Thyroid gland (tissue), 4 donors: ENCODE data around the gene ARHGEF1.

Source experiments
- POLR2A ChIP-seq, 2 donors: fragments of 450-650 bp; IDR thresholded peaks; one replicate each; pipeline ENCODE4 v1.6.1; 2017; ENCODE audit warnings: antibody characterized with exemption in 2 of 2, mild to moderate bottlenecking in 2 of 2, moderate library complexity in 1 of 2
- TF ChIP-seq, protein P1 (sequence below), 6 experiments: fragments of 200-600 bp in 3 of 6; fragments of 450-650 bp in 3 of 6; sonication (generic) in 3 of 6; IDR thresholded peaks; one replicate each; pipeline ENCODE4 v1.5.1; 2016 to 2019; ENCODE audit warnings: antibody characterized with exemption in 6 of 6, mild to moderate bottlenecking in 2 of 6, inconsistent platforms in 1 of 6, moderate library complexity in 1 of 6

DNA sequence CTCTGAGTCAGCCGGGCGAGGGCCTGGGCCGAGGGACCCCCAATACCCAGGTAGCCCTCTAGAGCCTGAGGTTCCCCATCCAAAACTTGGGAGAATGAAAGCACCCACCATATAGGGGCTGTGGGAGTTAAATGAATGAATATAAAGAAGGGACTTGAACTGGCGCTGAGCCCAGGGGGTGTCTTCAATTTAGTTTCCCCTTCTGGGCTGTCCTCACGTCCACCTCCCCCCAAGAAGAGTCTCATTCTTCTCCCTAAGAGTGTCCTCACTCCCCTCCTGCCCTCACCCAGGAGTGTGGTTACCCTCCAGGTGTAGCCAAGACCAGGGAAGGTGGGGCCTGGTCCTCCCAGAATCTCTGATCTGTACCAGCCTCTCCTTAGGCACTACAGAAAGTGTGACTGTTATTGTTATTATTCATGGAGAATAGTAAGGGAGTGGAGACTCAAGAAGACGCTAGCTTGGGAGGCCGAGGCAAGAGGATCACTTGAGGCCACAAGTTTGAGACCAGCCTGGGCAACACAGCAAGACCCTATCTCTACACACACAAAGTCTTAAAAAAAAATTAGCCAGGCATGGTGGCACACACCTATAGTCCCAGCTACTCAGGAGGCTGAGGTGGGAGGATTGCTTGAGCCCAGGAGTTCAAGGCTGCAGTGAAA is 3.2 kb upstream of the ARHGEF1 start:
- TF ChIP-seq, protein P1, sequence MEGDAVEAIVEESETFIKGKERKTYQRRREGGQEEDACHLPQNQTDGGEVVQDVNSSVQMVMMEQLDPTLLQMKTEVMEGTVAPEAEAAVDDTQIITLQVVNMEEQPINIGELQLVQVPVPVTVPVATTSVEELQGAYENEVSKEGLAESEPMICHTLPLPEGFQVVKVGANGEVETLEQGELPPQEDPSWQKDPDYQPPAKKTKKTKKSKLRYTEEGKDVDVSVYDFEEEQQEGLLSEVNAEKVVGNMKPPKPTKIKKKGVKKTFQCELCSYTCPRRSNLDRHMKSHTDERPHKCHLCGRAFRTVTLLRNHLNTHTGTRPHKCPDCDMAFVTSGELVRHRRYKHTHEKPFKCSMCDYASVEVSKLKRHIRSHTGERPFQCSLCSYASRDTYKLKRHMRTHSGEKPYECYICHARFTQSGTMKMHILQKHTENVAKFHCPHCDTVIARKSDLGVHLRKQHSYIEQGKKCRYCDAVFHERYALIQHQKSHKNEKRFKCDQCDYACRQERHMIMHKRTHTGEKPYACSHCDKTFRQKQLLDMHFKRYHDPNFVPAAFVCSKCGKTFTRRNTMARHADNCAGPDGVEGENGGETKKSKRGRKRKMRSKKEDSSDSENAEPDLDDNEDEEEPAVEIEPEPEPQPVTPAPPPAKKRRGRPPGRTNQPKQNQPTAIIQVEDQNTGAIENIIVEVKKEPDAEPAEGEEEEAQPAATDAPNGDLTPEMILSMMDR (IDR thresholded peaks at IDR 0.05), result no peak
- TF ChIP-seq POLR2A (IDR thresholded peaks at IDR 0.05), result no peak
